Neural cell (in vitro differentiated cells): ENCODE measurements around the gene SLC5A5.

ENCODE experiments used
- CTCF ChIP-seq: fragments of 450-650 bp; IDR thresholded peaks from 2 replicates; pipeline ENCODE4 v1.5.1; 2014; ENCODE audit warnings: antibody characterized with exemption, mild to moderate bottlenecking, moderate library complexity; ENCODE audit not compliant: poor library complexity, severe bottlenecking
- EP300 ChIP-seq: fragments of 450-650 bp; conservative IDR thresholded peaks from 2 replicates; pipeline ENCODE4 v1.6.1; 2014; ENCODE audit warnings: antibody characterized with exemption, mild to moderate bottlenecking, moderate library complexity; ENCODE audit not compliant: poor library complexity, severe bottlenecking
- EZH2 ChIP-seq: fragments of 200-600, 300-800 bp; shearing (Covaris generic), sonication (generic); IDR thresholded peaks from 2 replicates; pipeline ENCODE4 v1.6.1; 2014; ENCODE audit warnings: antibody characterized with exemption, low read length, borderline replicate concordance, mild to moderate bottlenecking; ENCODE audit not compliant: insufficient read depth, poor library complexity, severe bottlenecking
- MXI1 ChIP-seq: fragments of 450-650 bp; conservative IDR thresholded peaks from 2 replicates; pipeline ENCODE4 v1.6.1; 2014; ENCODE audit warnings: antibody characterized with exemption, mild to moderate bottlenecking; ENCODE audit not compliant: poor library complexity, severe bottlenecking
- POLR2AphosphoS5 ChIP-seq: IDR thresholded peaks from 2 replicates; pipeline ENCODE4 v1.6.1; 2012
- RAD21 ChIP-seq: fragments of 450-650 bp; conservative IDR thresholded peaks from 2 replicates; pipeline ENCODE4 v1.6.1; 2014; ENCODE audit warnings: antibody characterized with exemption, mild to moderate bottlenecking, moderate library complexity
- SMC3 ChIP-seq: fragments of 450-650 bp; conservative IDR thresholded peaks from 2 replicates; pipeline ENCODE4 v1.6.1; 2014; ENCODE audit warnings: antibody characterized with exemption, mild to moderate bottlenecking, moderate library complexity; ENCODE audit not compliant: poor library complexity

- TF ChIP-seq CTCF, result no peak
- TF ChIP-seq POLR2AphosphoS5, result no peak
- TF ChIP-seq EP300, result no peak
- no peak for TF ChIP-seq MXI1
- no peak for TF ChIP-seq EZH2
- no peak for TF ChIP-seq SMC3
- TF ChIP-seq RAD21, result no peak
Measured at GRCh38 chr19:17872251-17873001, 681 bp downstream of the SLC5A5 start.
